Measurements from ENCODE around the gene PGS1.

PGS1 gene

GRCh38 chr17:78466786-78467715 is 88.6 kb downstream of the PGS1 start:
- DNase-seq: no peak

DNA sequence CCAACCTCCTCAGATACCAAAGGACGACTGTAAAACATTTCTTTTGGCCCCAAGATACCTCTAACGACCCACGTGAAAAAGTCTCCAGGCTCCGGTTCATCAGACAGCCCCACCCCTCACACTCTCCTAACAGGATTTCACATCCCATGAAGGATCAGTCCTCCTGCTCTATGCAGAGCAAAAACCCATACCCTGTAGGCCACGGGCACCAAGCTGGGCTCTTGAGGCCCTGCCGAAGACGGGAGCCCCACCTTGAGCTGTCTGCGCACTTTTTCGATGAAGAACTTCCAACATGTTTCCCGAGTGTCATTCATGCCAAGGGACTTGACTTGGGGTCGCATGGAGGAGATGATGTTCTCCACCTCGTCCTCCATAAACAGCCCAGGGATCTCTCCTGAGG is 89.9 kb downstream of the PGS1 start:
- DNase-seq: no peak

DNA sequence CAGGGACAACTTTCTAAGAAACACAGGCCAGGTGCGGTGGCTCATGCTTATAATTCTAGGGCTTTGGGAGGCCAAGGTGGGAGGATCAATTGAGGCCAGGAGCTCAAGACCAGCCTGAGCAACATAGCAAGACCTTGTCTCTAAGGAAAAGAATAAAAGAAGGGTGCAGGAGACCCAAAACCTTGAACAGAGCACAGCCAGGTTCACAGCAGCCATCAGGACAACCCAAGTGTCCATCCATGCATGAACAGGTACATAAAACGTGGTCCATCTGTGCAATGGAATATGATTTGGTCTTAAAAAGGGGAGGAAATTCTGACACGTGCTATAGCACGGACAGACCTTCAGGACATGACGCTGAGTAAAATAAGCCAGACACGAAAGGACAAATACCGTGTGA is 91.0 kb downstream of the PGS1 start:
- no peak for DNase-seq

GRCh38 chr17:78471635-78472034 is 93.2 kb downstream of the PGS1 start:
- no peak for DNase-seq

GRCh38 chr17:78472035-78472905 is 93.8 kb downstream of the PGS1 start:
- DNase-seq: no peak

GRCh38 chr17:78473951-78474613 is 95.6 kb downstream of the PGS1 start:
- DNase-seq: no peak
